ENCODE measurements around the gene KMT2E.

GRCh38 chr7:105097619-105098018 is 83.6 kb downstream of the KMT2E start:
- TF ChIP-seq CTCF (IDR thresholded peaks at IDR 0.05) (no peak), POLR2A (IDR thresholded peaks at IDR 0.05) (no peak)
